ENCODE data around the gene INSRR.

Gene INSRR

DNA sequence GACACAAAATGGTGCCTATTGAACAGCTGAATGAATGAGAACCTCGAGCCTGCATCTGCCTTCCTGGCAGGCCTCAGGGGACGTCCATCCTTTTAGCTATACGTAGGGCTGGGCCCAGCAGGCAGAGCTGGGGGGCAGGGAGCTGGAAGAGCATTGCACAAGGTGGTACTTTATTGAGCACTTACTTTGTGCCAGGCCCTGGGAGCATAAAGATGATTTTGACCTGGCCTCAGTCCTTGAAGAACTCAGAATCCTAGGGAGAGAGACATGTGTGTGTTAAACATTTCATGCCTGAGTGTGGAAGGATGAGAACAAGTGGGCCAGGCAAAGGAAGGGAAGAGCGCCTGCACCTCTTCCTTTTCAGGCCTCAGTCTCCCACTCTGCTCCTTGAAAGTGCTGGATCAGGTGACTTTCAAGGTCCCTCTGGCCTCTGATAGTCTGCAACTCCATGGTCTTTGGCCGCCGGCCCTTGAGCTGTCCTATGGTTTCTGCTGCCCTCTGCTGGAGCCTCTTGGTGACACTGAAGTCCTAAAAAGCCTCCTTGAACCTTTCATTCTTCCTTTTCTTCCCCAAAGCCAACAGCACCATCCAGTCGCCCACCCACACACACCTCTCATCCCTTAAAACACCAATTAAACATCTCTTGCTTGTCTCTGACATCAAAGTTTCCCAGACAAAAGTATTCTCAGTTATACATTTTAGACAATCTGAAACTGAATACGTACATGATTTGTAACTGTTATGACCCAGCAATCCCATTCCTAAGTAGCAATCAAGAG is 31.1 kb upstream of the INSRR start:
- TF ChIP-seq FOXP2 (optimal IDR thresholded peaks at IDR 0.05; ENCODE audit: borderline replicate concordance, extremely low read depth, extremely low read length, insufficient read depth) (no peak), TAF1 (IDR thresholded peaks at IDR 0.05; ENCODE audit: borderline replicate concordance, insufficient read depth, low read length) (no peak), SIN3A (IDR thresholded peaks at IDR 0.05; ENCODE audit: borderline replicate concordance, insufficient read depth, low read length) (no peak), POLR2AphosphoS5 (IDR thresholded peaks at IDR 0.05; ENCODE audit: low read depth, low read length) (no peak)
- TF ChIP-seq, protein P1, sequence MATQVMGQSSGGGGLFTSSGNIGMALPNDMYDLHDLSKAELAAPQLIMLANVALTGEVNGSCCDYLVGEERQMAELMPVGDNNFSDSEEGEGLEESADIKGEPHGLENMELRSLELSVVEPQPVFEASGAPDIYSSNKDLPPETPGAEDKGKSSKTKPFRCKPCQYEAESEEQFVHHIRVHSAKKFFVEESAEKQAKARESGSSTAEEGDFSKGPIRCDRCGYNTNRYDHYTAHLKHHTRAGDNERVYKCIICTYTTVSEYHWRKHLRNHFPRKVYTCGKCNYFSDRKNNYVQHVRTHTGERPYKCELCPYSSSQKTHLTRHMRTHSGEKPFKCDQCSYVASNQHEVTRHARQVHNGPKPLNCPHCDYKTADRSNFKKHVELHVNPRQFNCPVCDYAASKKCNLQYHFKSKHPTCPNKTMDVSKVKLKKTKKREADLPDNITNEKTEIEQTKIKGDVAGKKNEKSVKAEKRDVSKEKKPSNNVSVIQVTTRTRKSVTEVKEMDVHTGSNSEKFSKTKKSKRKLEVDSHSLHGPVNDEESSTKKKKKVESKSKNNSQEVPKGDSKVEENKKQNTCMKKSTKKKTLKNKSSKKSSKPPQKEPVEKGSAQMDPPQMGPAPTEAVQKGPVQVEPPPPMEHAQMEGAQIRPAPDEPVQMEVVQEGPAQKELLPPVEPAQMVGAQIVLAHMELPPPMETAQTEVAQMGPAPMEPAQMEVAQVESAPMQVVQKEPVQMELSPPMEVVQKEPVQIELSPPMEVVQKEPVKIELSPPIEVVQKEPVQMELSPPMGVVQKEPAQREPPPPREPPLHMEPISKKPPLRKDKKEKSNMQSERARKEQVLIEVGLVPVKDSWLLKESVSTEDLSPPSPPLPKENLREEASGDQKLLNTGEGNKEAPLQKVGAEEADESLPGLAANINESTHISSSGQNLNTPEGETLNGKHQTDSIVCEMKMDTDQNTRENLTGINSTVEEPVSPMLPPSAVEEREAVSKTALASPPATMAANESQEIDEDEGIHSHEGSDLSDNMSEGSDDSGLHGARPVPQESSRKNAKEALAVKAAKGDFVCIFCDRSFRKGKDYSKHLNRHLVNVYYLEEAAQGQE (IDR thresholded peaks at IDR 0.05; ENCODE audit: insufficient read depth in 1 of 2, low read depth in 2 of 2, low read length in 2 of 2), result no peak

DNA sequence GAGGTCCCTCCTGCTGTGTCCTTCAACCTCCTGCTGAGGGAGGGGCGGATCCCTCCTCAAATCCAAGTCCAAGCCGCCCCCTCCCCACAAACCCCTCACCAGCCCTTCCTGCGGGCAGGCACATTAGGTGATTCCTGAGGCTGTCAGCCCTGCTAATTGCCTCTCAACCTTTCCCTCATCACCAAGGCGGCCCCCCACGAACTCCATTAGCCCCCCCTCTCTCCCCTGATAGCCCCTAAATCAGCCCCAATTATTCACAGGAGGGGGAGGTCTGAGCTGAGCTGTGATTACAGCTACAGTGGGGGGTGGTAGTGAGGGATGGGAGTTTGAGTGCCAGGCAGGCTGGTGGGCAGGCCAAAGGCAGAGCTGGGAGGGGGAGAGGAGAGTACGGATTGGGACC is 28.8 kb upstream of the INSRR start:
- TF ChIP-seq, protein P1 (IDR thresholded peaks at IDR 0.05; ENCODE audit: insufficient read depth in 1 of 2, low read depth in 2 of 2, low read length in 2 of 2), result no peak
- no peak for TF ChIP-seq SIN3A (IDR thresholded peaks at IDR 0.05; ENCODE audit: borderline replicate concordance, insufficient read depth, low read length)
- no peak for TF ChIP-seq POLR2AphosphoS5 (IDR thresholded peaks at IDR 0.05; ENCODE audit: low read depth, low read length)
- no peak for TF ChIP-seq FOXP2 (optimal IDR thresholded peaks at IDR 0.05; ENCODE audit: borderline replicate concordance, extremely low read depth, extremely low read length, insufficient read depth)
- TF ChIP-seq TAF1 (IDR thresholded peaks at IDR 0.05; ENCODE audit: borderline replicate concordance, insufficient read depth, low read length), result no peak

DNA sequence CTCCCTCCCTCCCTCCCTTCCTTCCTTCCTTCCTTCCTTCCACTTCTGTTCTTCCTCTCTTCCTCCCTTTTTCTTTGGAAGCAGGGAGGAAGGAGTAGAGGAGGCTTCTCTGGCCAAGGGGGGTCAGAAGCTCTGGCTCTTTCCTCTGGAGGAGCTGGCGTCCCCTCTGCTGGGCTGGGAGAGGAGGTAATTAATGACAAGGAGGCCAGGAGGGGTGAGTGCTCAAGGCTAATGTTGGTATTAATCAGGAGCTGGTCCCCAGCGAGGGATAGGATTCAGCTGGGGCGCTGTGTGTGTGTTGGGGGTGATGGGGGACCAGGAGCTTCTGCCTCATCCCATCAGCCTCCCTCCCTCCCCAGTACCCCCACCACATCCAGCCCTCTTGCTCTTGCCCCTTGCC is 28.4 kb upstream of the INSRR start:
- no peak for TF ChIP-seq POLR2AphosphoS5 (IDR thresholded peaks at IDR 0.05; ENCODE audit: low read depth, low read length)
- TF ChIP-seq, protein P1 (IDR thresholded peaks at IDR 0.05; ENCODE audit: insufficient read depth in 1 of 2, low read depth in 2 of 2, low read length in 2 of 2), result no peak
- no peak for TF ChIP-seq SIN3A (IDR thresholded peaks at IDR 0.05; ENCODE audit: borderline replicate concordance, insufficient read depth, low read length)
- no peak for TF ChIP-seq TAF1 (IDR thresholded peaks at IDR 0.05; ENCODE audit: borderline replicate concordance, insufficient read depth, low read length)
- TF ChIP-seq FOXP2 (optimal IDR thresholded peaks at IDR 0.05; ENCODE audit: borderline replicate concordance, extremely low read depth, extremely low read length, insufficient read depth), result no peak

DNA sequence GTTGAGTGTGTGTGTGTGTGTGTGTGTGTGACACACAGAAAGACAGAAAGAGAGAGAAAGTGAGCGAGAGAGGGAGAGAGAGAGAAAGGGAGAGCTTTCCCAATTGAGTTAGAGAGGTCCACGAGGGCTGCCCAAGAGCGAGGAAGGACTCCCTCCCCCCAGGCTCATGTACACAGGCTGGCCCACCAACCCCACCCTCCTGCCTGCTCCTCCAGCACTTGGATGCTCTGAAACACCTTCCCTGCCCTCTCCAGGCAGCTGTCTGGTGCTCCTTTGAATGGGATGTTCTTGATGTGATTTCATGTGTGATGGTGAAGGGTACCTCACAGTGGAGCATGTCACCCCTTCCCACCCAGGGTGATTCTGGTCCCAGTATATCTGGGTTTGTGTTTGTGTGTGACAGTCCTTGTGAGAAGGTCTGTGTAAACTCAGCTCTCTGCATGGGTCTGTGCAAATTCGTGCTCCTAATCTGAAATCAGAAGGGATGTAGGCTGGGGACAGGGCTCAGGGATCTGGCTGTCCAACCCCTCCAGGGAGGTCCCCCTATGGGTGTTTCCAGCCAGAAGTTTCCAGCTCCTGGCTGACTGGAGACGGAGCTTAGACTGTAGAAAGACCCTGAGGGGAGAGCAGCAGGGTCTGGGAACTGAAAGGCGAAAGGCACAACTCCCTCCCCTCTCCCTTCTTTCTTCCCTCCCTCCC is 27.8 kb upstream of the INSRR start:
- no peak for TF ChIP-seq POLR2AphosphoS5 (IDR thresholded peaks at IDR 0.05; ENCODE audit: low read depth, low read length)
- no peak for TF ChIP-seq TAF1 (IDR thresholded peaks at IDR 0.05; ENCODE audit: borderline replicate concordance, insufficient read depth, low read length)
- TF ChIP-seq, protein P1 (IDR thresholded peaks at IDR 0.05; ENCODE audit: insufficient read depth in 1 of 2, low read depth in 2 of 2, low read length in 2 of 2), result no peak
- TF ChIP-seq FOXP2 (optimal IDR thresholded peaks at IDR 0.05; ENCODE audit: borderline replicate concordance, extremely low read depth, extremely low read length, insufficient read depth), result no peak
- no peak for TF ChIP-seq SIN3A (IDR thresholded peaks at IDR 0.05; ENCODE audit: borderline replicate concordance, insufficient read depth, low read length)

All from PFSK-1 (cell line).